RWPE2 (cell line): Measurements from ENCODE around the gene DPH6.
A peak's percentile ranks its signal among the peaks of the same experiment; 100 is the strongest.

Experiments used
- ATAC-seq: fragments of 200-7000 bp; cut with Tn5 transposase; 3 replicates; pipeline ENCODE4 v1.9.1; 2021; ENCODE audit warnings: low read depth
- DNase-seq: peaks from one replicate; pipeline ENCODE4 v3.0.0-alpha.2; 2020; ENCODE audit warnings: low spot score
- H3K27ac ChIP-seq: fragments of 450-650 bp; 2 replicates; pipeline ENCODE4 v1.5.1; 2017; ENCODE audit warnings: mild to moderate bottlenecking; ENCODE audit not compliant: poor library complexity, severe bottlenecking
- H3K27me3 ChIP-seq: fragments of 250-450 bp; sonication (Bioruptor Pico); 2 replicates; pipeline ENCODE4 v1.5.1; 2021; ENCODE audit warnings: mild to moderate bottlenecking, moderate library complexity; ENCODE audit not compliant: insufficient read depth, poor library complexity, severe bottlenecking
- H3K36me3 ChIP-seq: fragments of 250-450 bp; sonication (Bioruptor Pico); 2 replicates; pipeline ENCODE4 v1.5.1; 2020; ENCODE audit warnings: low read depth, mild to moderate bottlenecking, moderate library complexity
- H3K4me1 ChIP-seq: fragments of 250-450 bp; sonication (Bioruptor Pico); 2 replicates; pipeline ENCODE4 v1.5.1; 2021; ENCODE audit warnings: mild to moderate bottlenecking, moderate library complexity; ENCODE audit not compliant: insufficient read depth, poor library complexity, severe bottlenecking
- H3K4me3 ChIP-seq: fragments of 250-450 bp; sonication (Bioruptor Pico); 2 replicates; pipeline ENCODE4 v1.5.1; 2021; ENCODE audit warnings: mild to moderate bottlenecking, moderate library complexity; ENCODE audit not compliant: severe bottlenecking
- H3K9me3 ChIP-seq: fragments of 250-450 bp; sonication (Bioruptor Pico); 2 replicates; pipeline ENCODE4 v1.5.1; 2021; ENCODE audit warnings: mild to moderate bottlenecking, moderate library complexity; ENCODE audit not compliant: severe bottlenecking
- CTCF ChIP-seq: fragments of 450-650 bp; IDR thresholded peaks from one replicate; pipeline ENCODE4 v1.5.1; 2017; ENCODE audit warnings: mild to moderate bottlenecking, moderate library complexity; ENCODE audit not compliant: poor library complexity, severe bottlenecking

Gene DPH6

GRCh38 chr15:35560870-35561269 lies 14.9 kb upstream of the DPH6 start:
- Histone ChIP-seq H3K36me3 (no peaks in the 10 kb centered on the region), H3K27ac (no peak overlapping the region), H3K4me3 (no peak overlapping the region), H3K27me3 (no peaks in the 10 kb centered on the region), H3K9me3 (no peaks in the 10 kb centered on the region), H3K4me1 (peaks cover 11% of the 10 kb centered on the region)
- TF ChIP-seq CTCF: no peak
- DNase-seq (no peak), ATAC-seq (no peak)

- Histone ChIP-seq H3K4me3 (no peak overlapping the region), H3K36me3 (no peaks in the 10 kb centered on the region), H3K4me1 (peaks cover 11% of the 10 kb centered on the region), H3K27ac (no peak overlapping the region), H3K9me3 (no peaks in the 10 kb centered on the region), H3K27me3 (no peaks in the 10 kb centered on the region)
- DNase-seq (no peak), ATAC-seq (no peak)
- TF ChIP-seq CTCF: no peak
These were observed 14.3 kb upstream of the DPH6 start for GRCh38 chr15:35560258-35560657.

GRCh38 chr15:35559683-35560082 lies 13.7 kb upstream of the DPH6 start:
- no peak for DNase-seq
- no peak for ATAC-seq
- Histone ChIP-seq H3K36me3 (no peaks in the 10 kb centered on the region), H3K4me3 (no peak overlapping the region), H3K27ac (no peak overlapping the region), H3K9me3 (no peaks in the 10 kb centered on the region), H3K27me3 (no peaks in the 10 kb centered on the region), H3K4me1 (peaks cover 11% of the 10 kb centered on the region)
- TF ChIP-seq CTCF: no peak

GRCh38 chr15:35557544-35557943 lies 11.6 kb upstream of the DPH6 start:
- H3K9me3 ChIP-seq: no peaks in the 10 kb centered on the region
- peak; percentile 98 for ATAC-seq
- peaks cover 11% of the 10 kb centered on the region for H3K4me1 ChIP-seq
- H3K4me3 ChIP-seq: no peak overlapping the region
- no peak for DNase-seq
- H3K27me3 ChIP-seq: no peaks in the 10 kb centered on the region
- H3K36me3 ChIP-seq: no peaks in the 10 kb centered on the region
- no peak for TF ChIP-seq CTCF
- no peak overlapping the region for H3K27ac ChIP-seq

DNA sequence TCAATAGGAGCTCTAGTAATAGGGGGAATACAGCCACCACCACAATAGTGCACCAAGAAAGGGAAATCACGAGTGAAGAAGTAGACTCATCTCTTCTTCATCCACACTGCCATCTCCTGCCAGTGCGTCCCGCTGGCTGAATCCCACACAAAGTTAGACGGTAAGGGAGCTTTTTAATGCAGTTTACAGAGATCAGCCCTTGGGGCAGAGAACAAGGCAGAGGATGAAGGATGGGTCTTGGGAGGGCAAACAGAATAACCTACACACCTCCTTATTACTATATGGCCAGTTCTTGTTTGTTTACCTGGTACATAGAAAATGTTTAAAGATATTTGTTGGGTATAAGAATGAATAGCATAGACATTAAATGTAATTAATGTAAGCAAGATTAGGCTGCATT lies 11.0 kb upstream of the DPH6 start:
- Histone ChIP-seq H3K36me3 (no peaks in the 10 kb centered on the region), H3K27ac (no peak overlapping the region), H3K4me3 (no peak overlapping the region), H3K9me3 (no peaks in the 10 kb centered on the region), H3K4me1 (peaks cover 11% of the 10 kb centered on the region), H3K27me3 (no peaks in the 10 kb centered on the region)
- DNase-seq: no peak
- ATAC-seq: no peak
- TF ChIP-seq CTCF: no peak
